ENCODE measurements around the gene GRIA1. TPM values are rescaled to one million over a fixed set of nuclear protein-coding genes. Genes with fewer than 3 reads are reported as not detected.

GRIA1 gene
- total RNA-seq (2022; extraction: Qiagen RNA extraction; ENCODE audit: low read depth), result not detected in 5 replicates

DNA sequence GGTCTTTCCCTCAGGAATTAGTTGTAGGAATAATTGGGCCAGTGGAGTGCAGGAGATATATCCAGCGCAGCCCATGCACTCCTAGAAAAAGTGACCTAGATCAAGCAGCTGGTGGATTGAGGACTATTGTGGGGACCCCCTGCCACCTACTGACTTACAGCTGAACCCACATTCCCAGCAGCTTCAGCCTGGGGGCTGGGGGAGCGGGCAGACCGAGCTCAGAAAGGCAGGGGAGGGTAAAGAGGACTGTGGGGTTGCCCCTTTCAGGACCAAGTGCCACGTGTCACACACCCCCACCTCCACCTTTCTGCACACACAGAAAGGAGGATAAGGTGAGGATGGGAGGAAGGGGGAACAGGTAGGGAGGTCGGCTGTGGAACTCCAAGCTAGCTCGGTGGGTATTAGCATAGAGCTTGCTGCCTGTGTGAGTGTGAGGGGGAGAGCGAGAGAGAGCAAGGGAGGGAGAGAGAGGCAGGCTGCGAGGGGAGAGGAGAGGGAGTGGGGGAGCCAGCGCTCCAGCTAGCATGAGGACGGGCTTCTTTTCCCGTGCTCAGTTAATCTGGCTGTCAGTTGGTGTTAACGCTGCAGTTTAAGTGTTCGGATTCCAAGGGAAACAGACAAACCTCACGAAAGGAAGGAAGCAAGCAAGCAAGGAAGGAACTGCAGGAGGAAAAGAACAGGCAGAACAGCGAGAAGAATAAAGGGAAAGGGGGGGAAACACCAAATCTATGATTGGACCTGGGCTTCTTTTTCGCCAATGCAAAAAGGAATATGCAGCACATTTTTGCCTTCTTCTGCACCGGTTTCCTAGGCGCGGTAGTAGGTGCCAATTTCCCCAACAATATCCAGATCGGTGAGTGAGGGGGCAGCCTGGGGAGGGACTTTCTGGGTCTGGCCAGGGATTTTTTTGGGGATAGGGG lies at the start of gene GRIA1:
TSS of gene GRIA1 (plus strand) at position 553 of the 920 bp plus-strand sequence.

Data from A549 treated with CpdA at 1 μM for 4 hours (cell line).